ENCODE measurements around the gene ANXA11.

The ANXA11 gene

GRCh38 chr10:80167471-80168161, 37.7 kb downstream of the ANXA11 start:
- DNase-seq (ENCODE audit: insufficient read length, low spot score): no peak
- FAIRE-seq: no peak

DNA sequence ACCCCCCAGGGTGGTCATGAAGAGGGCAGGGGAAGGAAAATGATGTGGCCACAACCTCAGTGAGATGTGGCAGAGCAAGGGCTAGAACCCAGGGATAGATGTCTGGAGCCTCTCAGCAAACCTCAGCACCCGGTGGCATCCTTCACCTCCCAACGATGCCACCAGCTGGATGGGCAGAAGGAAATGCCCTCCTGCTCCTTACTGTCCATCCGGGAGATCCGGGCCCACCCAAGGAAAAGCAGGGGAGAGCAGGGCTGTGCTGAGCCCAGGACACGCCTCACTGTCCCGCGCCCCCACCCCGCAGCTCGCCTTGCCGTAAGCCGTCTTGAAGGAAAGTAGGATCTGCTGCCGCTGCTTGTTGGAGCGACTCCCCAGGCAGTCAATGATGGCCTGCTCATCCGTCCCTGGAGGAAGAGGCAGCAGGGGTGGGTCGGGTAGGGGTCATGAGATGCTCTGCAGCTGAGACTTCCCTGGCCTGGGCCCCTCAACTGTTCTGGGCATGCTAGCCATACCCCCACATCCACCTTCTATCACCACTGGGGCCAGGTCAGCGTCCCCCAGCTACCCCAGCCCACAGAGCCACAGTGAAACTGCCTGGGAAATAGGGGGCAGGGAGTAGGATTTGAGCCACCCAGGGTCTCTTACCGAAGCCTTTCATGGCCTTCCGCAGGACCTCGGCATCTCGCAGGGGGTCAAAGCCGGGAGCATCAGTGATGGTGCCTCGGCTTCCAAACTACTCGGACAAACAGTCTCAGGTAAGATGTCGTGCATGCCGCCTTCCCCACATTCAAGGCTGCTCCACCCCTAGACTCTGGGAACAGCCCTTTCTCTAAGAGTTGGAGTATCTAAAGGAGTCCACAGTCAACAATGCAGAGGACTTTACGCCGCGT, 38.5 kb downstream of the ANXA11 start:
- FAIRE-seq: no peak

DNA sequence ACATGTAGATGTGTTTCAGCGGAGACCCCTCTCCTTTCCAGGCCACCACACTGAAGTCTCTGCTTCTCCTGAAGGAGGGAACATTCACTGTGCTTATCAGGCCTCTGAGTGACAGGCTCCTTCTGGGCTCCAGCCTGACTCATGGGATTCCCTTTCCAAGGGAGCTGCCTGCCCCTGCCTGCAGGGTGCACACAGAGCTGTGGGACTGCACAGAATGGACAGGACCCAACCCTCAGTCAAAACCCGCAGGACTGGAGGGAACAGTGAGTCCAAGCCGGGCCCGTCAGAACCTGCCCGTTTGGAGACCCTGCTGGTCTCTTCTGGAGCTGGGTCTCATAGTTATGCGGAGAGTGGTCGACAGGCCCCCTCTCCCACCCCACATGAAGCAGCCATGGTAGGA, 40.2 kb downstream of the ANXA11 start:
- no peak for DNase-seq (ENCODE audit: insufficient read length, low spot score)
- no peak for FAIRE-seq

More for the DNA sequence above, 38.5 kb downstream of the ANXA11 start:
- DNase-seq (ENCODE audit: insufficient read length, low spot score): no peak

GRCh38 chr10:80164596-80164995, 40.7 kb downstream of the ANXA11 start:
- no peak for DNase-seq (ENCODE audit: insufficient read length, low spot score)
- no peak for FAIRE-seq

DNA sequence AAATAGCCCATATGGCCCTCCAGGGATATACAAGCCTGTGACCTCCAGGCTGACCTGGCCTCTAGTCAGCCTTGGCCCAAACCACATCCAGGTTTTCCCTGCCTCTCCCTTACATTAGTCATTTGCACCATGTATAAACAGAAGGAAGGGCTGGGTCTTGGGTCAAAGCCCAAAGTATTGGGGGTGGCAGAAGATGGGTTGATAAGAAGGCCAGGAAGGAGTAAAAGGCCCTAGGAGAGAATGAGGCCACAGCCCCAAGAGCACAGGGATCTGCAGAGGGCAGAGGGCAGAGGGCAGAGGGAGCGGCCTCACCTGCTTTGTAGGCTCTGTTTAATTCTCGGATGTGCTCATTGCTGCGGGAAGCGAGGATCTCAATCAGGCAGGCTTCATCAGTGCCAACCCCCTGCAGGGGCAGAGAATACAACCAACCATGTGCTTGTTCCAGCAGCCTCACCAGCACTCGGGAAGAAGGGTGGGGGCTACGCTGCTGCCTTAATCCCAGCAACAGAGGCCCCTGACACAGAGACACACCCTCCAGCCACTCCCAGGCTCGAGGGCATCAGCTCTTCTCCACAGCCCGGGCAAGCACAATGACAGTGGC, 41.5 kb downstream of the ANXA11 start:
- FAIRE-seq (no peak), DNase-seq (ENCODE audit: insufficient read length, low spot score) (no peak)

DNA sequence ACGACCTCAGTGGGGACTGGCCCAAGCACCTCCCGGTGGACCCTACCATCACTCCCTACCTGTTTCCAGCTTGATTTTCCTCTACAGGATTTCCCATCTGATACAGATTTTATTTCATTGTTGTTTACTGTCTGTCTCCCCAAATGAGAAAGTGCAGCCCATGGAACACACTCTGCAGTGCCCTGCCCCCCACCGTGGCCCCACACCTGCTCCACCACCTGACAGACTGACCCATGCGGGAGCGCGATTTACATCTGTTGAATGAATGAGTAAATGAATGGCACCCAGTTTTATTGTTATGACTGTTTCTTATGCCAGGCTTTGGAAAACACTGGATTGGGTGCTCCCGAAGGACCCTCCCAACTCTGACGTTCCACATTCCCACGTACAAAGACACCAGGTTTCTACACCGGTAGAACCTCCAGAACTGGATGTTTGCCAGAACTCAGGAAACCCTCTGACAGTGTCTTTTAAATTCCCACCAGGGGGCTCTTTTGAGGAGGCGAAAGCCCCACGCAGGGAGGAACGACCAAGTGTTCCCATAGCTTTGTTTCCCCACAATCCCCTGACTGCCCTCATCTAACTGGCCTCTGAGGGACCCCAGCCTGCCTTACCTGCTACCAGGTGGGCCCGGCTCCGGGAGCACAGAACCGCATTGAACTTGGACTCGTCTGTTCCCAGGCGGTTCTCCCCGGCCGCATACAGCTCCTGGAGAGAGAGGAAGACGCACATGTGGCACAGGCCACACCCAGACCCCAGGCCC, 43.8 kb downstream of the ANXA11 start:
- no peak for FAIRE-seq
- DNase-seq (ENCODE audit: insufficient read length, low spot score): no peak

DNA sequence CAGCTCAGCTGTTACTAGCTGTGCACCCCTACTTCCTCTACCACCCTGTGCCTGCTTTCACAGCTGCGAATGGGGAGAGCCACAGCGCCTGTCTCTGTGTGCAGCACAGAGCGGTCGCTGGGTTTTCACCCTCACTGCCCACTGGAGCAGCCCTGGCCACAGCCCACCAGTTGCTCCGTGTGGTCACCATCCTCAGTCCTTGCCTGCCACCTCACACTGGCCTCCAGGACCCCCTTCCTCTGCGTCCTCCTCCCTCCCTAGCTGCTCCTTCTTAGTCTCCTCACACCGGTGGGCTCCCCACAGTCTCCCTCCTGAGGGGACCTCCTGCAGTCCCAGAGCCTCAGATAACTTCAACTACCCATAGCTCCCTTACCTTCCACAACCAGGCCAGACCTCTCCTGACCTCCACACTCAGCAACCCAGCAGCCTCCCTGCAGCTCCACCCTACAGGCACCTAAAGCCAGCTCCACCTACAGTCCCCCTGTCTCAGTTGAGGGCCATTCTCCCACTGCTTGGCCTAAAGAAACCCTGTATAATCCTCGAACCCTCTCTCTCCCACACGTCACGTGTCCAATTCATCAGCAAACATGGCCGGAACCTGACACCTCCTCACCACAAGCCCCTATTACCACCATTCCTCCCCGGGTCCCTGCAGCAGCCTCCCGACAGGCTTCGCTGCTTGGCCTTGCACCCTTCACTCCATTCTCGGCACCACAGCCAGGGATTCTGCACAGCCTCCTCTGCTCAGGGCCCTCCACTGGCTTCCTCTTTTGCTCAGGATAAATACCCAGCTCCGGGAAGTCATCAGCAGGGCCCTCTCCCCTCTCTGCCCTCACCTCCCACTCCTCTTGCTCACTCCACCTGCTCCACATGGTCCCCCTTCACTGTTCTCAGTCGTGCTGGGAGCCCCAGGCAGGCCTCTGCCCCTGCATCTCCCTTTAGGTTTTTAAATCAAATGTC, 44.7 kb downstream of the ANXA11 start:
- no peak for FAIRE-seq
- no peak for DNase-seq (ENCODE audit: insufficient read length, low spot score)

DNA sequence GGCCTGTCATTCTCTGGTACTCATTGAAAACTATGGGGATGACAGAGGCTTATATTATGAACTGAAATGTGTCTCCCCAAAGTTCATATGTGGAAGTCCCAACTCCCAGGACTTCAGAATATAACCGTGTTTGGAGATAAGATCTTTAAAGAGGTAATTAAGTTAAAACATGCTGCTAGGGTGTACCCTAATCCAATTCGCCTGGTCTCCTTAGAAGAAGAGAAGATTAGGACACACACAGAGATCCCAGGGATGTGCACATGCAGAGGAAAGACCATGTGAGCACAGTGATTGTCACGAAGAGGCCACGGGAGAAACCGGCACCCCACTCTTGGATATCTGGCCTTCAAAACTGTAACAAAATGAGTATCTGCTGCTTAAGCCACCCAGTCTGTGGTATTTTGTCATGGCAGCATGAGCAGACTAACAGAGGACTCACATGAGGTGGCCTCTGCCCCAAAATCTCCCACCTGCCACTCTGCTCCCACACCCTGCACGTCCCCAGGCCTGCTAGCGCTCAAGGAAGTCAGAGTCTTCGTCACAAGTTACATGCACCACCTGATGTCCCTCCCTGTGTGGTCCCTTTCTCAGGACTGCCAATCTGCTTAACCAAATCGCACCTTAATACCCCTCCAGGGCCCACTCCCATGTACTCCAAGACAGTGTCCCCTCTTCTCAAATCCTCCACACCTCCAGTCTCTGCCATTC, 46.0 kb downstream of the ANXA11 start:
- FAIRE-seq (no peak), DNase-seq (ENCODE audit: insufficient read length, low spot score) (no peak)

DNA sequence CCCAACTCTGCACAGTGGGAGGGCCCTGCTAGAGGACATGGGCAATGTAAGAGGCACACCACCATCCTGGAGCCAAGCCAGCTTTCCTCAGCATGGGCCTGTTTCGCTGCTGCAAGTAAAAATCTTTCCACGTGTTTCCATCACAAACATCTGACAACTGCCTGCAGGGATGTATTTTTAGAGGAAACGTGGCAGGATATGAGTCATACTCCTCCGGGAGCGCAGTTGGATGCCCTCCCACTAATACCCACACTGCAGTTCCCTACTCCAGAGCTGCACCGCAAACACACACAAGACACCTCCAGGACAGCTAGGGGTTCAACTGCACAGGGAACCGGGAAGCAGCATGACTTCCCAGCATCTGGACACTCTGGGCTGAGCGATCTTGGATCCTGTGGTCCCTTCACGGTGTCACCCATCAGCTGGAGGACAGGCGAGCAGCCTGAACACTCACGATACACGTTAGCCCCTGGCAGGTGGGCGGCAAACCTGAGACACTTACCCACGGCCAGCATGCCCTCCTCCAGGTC, 46.7 kb downstream of the ANXA11 start:
- no peak for FAIRE-seq
- DNase-seq (ENCODE audit: insufficient read length, low spot score): no peak

- FAIRE-seq (no peak), DNase-seq (ENCODE audit: insufficient read length, low spot score) (no peak)
These were observed 47.2 kb downstream of the ANXA11 start for GRCh38 chr10:80158126-80158525.

GRCh38 chr10:80157561-80157960, 47.8 kb downstream of the ANXA11 start:
- no peak for DNase-seq (ENCODE audit: insufficient read length, low spot score)
- no peak for FAIRE-seq

DNA sequence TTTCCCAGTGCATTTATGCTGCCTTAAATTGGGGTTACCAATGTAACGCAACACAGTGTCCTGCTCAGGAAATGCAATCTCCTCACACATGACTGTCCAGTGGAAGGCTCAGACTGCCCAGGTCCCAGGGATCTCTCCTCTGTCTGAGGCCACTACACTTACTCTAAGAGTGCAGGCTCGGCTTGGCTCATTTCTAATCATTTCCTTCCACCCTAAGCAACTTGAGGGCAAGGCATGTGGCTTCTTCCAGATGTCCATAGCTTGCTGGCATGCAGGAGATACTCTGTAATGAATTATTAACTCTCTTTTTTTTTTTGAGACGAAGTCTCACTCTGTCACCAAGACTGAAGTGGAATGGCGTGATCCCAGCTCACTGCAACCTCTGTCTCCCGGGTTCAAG, 49.1 kb downstream of the ANXA11 start:
- DNase-seq (ENCODE audit: insufficient read length, low spot score) (no peak), FAIRE-seq (no peak)

GRCh38 chr10:80155696-80156215, 49.6 kb downstream of the ANXA11 start:
- FAIRE-seq (no peak), DNase-seq (ENCODE audit: insufficient read length, low spot score) (no peak)

- no peak for DNase-seq (ENCODE audit: insufficient read length, low spot score)
- no peak for FAIRE-seq
These were observed 50.2 kb downstream of the ANXA11 start for GRCh38 chr10:80154978-80155695.

- FAIRE-seq (no peak), DNase-seq (ENCODE audit: insufficient read length, low spot score) (no peak)
These were observed 50.7 kb downstream of the ANXA11 start for GRCh38 chr10:80154626-80154977.

DNA sequence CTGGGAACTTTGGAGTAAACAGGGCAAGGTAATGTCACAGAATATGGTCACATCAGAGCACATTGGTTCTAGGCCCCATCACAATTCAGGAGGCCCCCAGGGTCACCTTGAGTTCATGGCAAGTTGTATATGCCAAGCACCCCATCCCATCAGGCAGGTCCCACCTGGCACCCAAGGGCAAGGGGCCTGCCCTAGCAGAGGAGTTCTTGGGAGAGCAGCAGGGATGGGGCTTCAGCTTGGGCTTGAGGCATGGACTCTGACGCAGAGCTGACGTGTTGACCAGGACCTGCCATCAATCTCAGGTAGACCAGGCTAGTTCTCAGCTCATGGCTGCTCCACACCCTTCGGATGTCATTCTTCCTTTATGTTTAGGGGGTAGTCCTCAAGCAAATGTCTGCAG, 51.9 kb downstream of the ANXA11 start:
- no peak for FAIRE-seq
- no peak for DNase-seq (ENCODE audit: insufficient read length, low spot score)

GRCh38 chr10:80152820-80153219, 52.5 kb downstream of the ANXA11 start:
- no peak for FAIRE-seq
- no peak for DNase-seq (ENCODE audit: insufficient read length, low spot score)

GRCh38 chr10:80150172-80150571, 55.2 kb downstream of the ANXA11 start:
- DNase-seq (ENCODE audit: insufficient read length, low spot score) (no peak), FAIRE-seq (no peak)
